Testis (tissue), 3 donors: ENCODE data around the gene GPC3. TPM values are rescaled to one million over a fixed set of nuclear protein-coding genes. Genes with fewer than 3 reads are reported as not detected.

Source experiments
- DNase-seq: peaks from one replicate; pipeline ENCODE4 v3.0.0-alpha.2; 2019
- H3K27ac ChIP-seq, 2 donors: fragments of 200-600 bp; sonication (generic); one replicate each; pipeline ENCODE4 v1.5.1; 2019
- H3K27me3 ChIP-seq: fragments of 200-600 bp; sonication (generic); one replicate; pipeline ENCODE4 v1.5.1; 2019
- H3K36me3 ChIP-seq: fragments of 200-600 bp; sonication (generic); one replicate; pipeline ENCODE4 v1.5.1; 2017; ENCODE audit warnings: low read depth; ENCODE audit errors: missing control alignments
- H3K4me1 ChIP-seq: fragments of 200-600 bp; sonication (generic); one replicate; pipeline ENCODE4 v1.5.1; 2019
- H3K4me3 ChIP-seq, 2 donors: fragments of 200-600 bp; sonication (generic); one replicate each; pipeline ENCODE4 v1.5.1; 2017 to 2019
- H3K9me3 ChIP-seq: fragments of 200-600 bp; sonication (generic); one replicate; pipeline ENCODE4 v1.5.1; 2017
- CTCF ChIP-seq, 3 experiments: fragments of 450-650 bp in 2 of 3; fragments of 200-600 bp in 1 of 3; sonication (generic) in 1 of 3; IDR thresholded peaks; one replicate each; pipeline ENCODE4 v1.5.1; 2016 to 2019; ENCODE audit warnings: antibody characterized with exemption in 3 of 3, mild to moderate bottlenecking in 2 of 3, moderate library complexity in 1 of 3
- POLR2A ChIP-seq: fragments of 450-650 bp; IDR thresholded peaks from one replicate; pipeline ENCODE4 v1.6.1; 2017; ENCODE audit warnings: antibody characterized with exemption, mild to moderate bottlenecking, moderate library complexity
- WGBS, 2 donors: methylation state at CpG; one replicate each; pipeline ENCODE4 v1.1.5; 2018; 5-methylcytosine and 5-hydroxymethylcytosine counted together
- intact Hi-C: fragments of 100-400 bp; cut with DNase I; formaldehyde crosslinking; loops from one replicate; pipeline ENCODE4 v1.15.1; 2023; ENCODE audit warnings: low total_unique reads
- polyA plus RNA-seq: library from polyadenylated mRNA; stranded (reverse); fragments of 350-450 nt; fragmentation: Illumina TruSeq; extraction: RNeasy Lipid Tissue Mini Kit (QIAGEN cat#74804); gene quantifications from one replicate; pipeline ENCODE4 v1.2.3, GENCODE V29; 2014; ENCODE audit warnings: low read depth, low replicate concordance; ENCODE audit not compliant: insufficient read depth
- total RNA-seq, 2 donors: library from RNA; depleted of rRNA; stranded (reverse); fragments of >200 nt; gene quantifications; one replicate each; pipeline ENCODE4 v1.2.3, GENCODE V29; 2016

The GPC3 gene
- total and polyA plus RNA-seq, 3 donors from 2014 or later, result 4.9 to 12.9 (median 5.4) TPM

DNA sequence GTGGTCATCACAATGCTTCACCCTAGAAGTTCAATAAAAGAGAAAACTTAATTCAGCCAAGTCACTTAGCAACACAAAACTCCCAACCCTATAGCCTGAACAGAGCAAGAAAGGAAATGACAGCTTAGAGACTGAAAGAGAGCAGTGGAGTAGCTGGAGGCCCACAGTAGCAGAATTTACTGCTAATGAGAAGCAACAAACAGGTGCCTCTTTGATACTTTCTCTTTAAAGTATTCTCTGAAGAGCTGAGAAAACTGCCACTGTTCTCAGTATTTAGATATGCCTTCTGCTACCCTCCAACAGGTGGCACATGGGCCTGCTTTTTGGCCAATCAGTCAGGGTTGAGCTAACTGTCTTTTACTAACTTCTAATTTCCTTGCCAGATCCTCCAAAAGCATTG lies 240.0 kb downstream of the GPC3 start:
- Histone ChIP-seq H3K27me3 (no peaks in the 10 kb centered on the region), H3K9me3 (no peaks in the 10 kb centered on the region), H3K36me3 (no peaks in the 10 kb centered on the region), H3K27ac (no peak overlapping the region), H3K4me3 (no peak overlapping the region), H3K4me1 (no peaks in the 10 kb centered on the region)
- no peak for DNase-seq
- TF ChIP-seq CTCF (IDR thresholded peaks at IDR 0.05), result no peak
- TF ChIP-seq POLR2A, result no peak
- intact Hi-C loops, result no loop called here

GRCh38 chrX:133742602-133743305 lies 242.6 kb downstream of the GPC3 start:
- intact Hi-C loops, result no loop called here
- DNase-seq, result no peak
- WGBS, 2 donors, result 52 to 58% methylated on average over 3 of the region's 3 CpGs
- no peak overlapping the region for H3K27ac ChIP-seq
- no peak for TF ChIP-seq POLR2A
- no peak for TF ChIP-seq CTCF (IDR thresholded peaks at IDR 0.05)
- H3K27me3 ChIP-seq, result no peaks in the 10 kb centered on the region
- no peaks in the 10 kb centered on the region for H3K9me3 ChIP-seq
- H3K36me3 ChIP-seq, result no peaks in the 10 kb centered on the region
- no peak overlapping the region for H3K4me3 ChIP-seq
- H3K4me1 ChIP-seq, result no peaks in the 10 kb centered on the region

- H3K36me3 ChIP-seq, result no peaks in the 10 kb centered on the region
- H3K4me1 ChIP-seq, result no peaks in the 10 kb centered on the region
- H3K27ac ChIP-seq, result no peak overlapping the region
- no peak overlapping the region for H3K4me3 ChIP-seq
- no peak for DNase-seq
- TF ChIP-seq CTCF (IDR thresholded peaks at IDR 0.05), result no peak
- TF ChIP-seq POLR2A, result no peak
- no peaks in the 10 kb centered on the region for H3K9me3 ChIP-seq
- intact Hi-C loops, result no loop called here
- WGBS, 2 donors, result 64 to 89% methylated on average over 1 to 2 of the region's 2 CpGs
- H3K27me3 ChIP-seq, result no peaks in the 10 kb centered on the region
Observed at GRCh38 chrX:133741303-133741702, 244.1 kb downstream of the GPC3 start.

DNA sequence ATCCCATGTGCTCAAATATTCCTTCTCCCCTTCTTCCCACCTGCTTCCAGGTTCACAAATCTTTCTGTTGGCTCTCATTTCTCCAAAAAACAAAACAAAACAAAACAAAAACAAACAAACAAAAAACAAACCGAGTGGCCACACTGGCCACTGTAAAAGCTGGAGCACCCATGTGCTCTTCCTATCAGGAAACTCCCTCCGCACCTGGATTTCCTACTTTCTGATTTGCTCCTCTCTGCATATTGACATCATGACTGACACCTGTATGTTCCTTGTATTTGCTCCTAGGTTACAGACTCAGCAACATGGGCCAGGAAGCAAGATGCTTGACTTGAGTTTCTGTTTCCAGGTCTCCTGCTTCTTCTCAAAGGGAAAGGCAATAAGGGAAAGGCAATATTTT lies 258.8 kb downstream of the GPC3 start:
- intact Hi-C loops, result no loop called here
- no peaks in the 10 kb centered on the region for H3K27me3 ChIP-seq
- H3K27ac ChIP-seq, result no peak overlapping the region

More for the DNA sequence above, 258.8 kb downstream of the GPC3 start:
- no peak overlapping the region for H3K4me3 ChIP-seq
- no peak for DNase-seq
- no peaks in the 10 kb centered on the region for H3K36me3 ChIP-seq
- H3K4me1 ChIP-seq, result no peaks in the 10 kb centered on the region
- TF ChIP-seq POLR2A, result no peak
- no peak for TF ChIP-seq CTCF (IDR thresholded peaks at IDR 0.05)
- 59 to 76% methylated on average over 2 of the region's 2 CpGs for WGBS, 2 donors
- no peaks in the 10 kb centered on the region for H3K9me3 ChIP-seq
